ENCODE data around the gene GAREM1. TPM values are rescaled to one million over a fixed set of nuclear protein-coding genes. Genes with fewer than 3 reads are reported as not detected.

The GAREM1 gene
- total RNA-seq, 1 experiment from 2014 or later: 10.2 TPM

DNA sequence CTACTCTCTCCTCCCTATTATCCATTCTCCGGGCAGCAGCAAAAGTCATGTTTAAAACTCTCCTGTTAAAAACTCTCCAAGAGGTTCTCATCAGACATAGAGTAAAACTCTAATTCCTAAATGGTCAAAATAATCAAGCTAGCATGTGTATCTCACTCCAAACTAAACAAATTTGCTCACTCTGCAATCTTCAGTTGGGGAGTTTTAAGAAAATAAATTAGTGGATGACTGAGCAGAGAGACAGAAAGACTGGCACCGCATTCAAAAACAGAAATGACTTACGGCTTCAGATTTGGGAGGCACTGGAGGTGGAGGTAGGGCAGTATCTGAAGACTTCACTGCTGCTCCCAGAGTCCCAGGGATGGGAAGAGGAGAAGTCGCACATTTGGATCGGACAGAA is 183.9 kb downstream of the GAREM1 start:
- CTCF ChIA-PET: no interaction called here
- H3K79me2 ChIP-seq (ENCODE audit: low read depth): no peaks in the 10 kb centered on the region
- BruUV-seq (replicated peaks): no TSS peak
- POLR2A ChIA-PET (ENCODE audit: unreplicated experiment): no interaction called here
- no peak for TF ChIP-seq EZH2 (IDR thresholded peaks at IDR 0.05; ENCODE audit: low read depth)
- TF ChIP-seq, protein P1, sequence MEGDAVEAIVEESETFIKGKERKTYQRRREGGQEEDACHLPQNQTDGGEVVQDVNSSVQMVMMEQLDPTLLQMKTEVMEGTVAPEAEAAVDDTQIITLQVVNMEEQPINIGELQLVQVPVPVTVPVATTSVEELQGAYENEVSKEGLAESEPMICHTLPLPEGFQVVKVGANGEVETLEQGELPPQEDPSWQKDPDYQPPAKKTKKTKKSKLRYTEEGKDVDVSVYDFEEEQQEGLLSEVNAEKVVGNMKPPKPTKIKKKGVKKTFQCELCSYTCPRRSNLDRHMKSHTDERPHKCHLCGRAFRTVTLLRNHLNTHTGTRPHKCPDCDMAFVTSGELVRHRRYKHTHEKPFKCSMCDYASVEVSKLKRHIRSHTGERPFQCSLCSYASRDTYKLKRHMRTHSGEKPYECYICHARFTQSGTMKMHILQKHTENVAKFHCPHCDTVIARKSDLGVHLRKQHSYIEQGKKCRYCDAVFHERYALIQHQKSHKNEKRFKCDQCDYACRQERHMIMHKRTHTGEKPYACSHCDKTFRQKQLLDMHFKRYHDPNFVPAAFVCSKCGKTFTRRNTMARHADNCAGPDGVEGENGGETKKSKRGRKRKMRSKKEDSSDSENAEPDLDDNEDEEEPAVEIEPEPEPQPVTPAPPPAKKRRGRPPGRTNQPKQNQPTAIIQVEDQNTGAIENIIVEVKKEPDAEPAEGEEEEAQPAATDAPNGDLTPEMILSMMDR (conservative IDR thresholded peaks at IDR 0.05): no peak
- H3K27ac ChIP-seq: no peak overlapping the region
- no peaks in the 10 kb centered on the region for H3K4me1 ChIP-seq (replicated peaks; ENCODE audit: insufficient read depth)
- H3K4me2 ChIP-seq: no peak overlapping the region
- no peaks in the 10 kb centered on the region for H4K20me1 ChIP-seq (ENCODE audit: insufficient read depth)
- no peak overlapping the region for H2AFZ ChIP-seq
- H3K9me2 ChIP-seq (ENCODE audit: insufficient read depth): no peaks in the 10 kb centered on the region
- H3K36me3 ChIP-seq (ENCODE audit: low read depth): no peaks in the 10 kb centered on the region
- H3F3A ChIP-seq (ENCODE audit: insufficient read depth, low read depth): no peaks in the 10 kb centered on the region
- intact Hi-C loops (cut with micrococcal nuclease; ENCODE audit: unreplicated experiment): no loop called here
- H3K4me3 ChIP-seq: no peak overlapping the region
- no peaks in the 10 kb centered on the region for H3K9me3 ChIP-seq (ENCODE audit: insufficient read depth, low read depth)
- DNase-seq: no peak
- no peaks in the 10 kb centered on the region for H3K27me3 ChIP-seq (ENCODE audit: insufficient read depth, low read depth)

DNA sequence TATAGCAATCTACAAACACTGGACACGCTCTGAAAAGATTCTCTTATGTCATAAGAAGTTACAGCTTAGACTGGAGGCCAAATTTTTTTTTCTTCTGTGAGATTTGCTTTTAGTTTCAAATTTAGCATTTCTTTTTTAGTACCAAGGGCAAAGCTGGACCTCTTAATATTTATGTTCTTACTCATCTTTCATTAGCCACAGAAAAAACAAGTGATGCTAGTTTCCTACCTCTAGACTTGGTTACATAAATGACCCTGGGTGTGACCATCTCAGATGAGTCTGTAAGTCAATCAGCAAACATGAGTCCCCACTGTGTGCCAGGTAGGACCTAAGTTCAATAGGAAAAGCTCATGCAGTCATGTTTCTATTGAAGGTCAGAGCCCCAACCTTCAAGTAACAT is 186.4 kb downstream of the GAREM1 start:
- Histone ChIP-seq H3K4me2 (no peak overlapping the region), H4K20me1 (ENCODE audit: insufficient read depth) (no peaks in the 10 kb centered on the region), H3F3A (ENCODE audit: insufficient read depth, low read depth) (no peaks in the 10 kb centered on the region), H3K79me2 (ENCODE audit: low read depth) (no peaks in the 10 kb centered on the region), H3K9me3 (ENCODE audit: insufficient read depth, low read depth) (no peaks in the 10 kb centered on the region), H3K4me1 (replicated peaks; ENCODE audit: insufficient read depth) (no peaks in the 10 kb centered on the region), H3K27ac (no peak overlapping the region), H3K9me2 (ENCODE audit: insufficient read depth) (no peaks in the 10 kb centered on the region), H2AFZ (no peak overlapping the region), H3K36me3 (ENCODE audit: low read depth) (no peaks in the 10 kb centered on the region), H3K27me3 (ENCODE audit: insufficient read depth, low read depth) (no peaks in the 10 kb centered on the region), H3K4me3 (no peak overlapping the region)
- intact Hi-C loops (cut with micrococcal nuclease; ENCODE audit: unreplicated experiment): no loop called here
- no TSS peak for BruUV-seq (replicated peaks)
- CTCF ChIA-PET: interaction anchor here (0.6 kb wide), 1 partner anchor 406 kb away, joined by 3 read pairs; no protein-coding TSS in a partner anchor
- DNase-seq: no peak
- no peak for TF ChIP-seq EZH2 (IDR thresholded peaks at IDR 0.05; ENCODE audit: low read depth)
- TF ChIP-seq, protein P1 (conservative IDR thresholded peaks at IDR 0.05): no peak
- POLR2A ChIA-PET (ENCODE audit: unreplicated experiment): no interaction called here

DNA sequence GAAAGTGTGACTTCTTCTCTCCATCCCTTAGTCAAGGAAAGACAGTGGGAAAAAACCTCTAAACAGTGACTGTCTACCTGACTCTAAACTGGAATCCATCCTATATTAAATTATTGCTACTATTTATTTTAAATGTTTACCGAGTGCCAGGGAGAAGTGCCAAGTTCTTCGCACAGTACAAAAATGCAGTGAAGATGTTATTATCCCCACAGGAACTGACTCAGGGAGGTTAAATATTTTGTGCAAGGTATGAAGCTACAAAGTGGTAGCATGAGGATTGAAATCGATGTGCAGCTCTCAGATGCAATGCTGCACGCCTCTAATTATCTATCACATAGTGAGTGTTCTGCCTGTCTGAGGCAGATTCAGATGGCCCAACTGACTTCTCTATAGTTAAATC is 189.8 kb downstream of the GAREM1 start:
- H3K4me2 ChIP-seq: no peak overlapping the region
- H4K20me1 ChIP-seq (ENCODE audit: insufficient read depth): no peaks in the 10 kb centered on the region
- no peaks in the 10 kb centered on the region for H3K9me3 ChIP-seq (ENCODE audit: insufficient read depth, low read depth)
- H3K36me3 ChIP-seq (ENCODE audit: low read depth): no peaks in the 10 kb centered on the region
- no peak overlapping the region for H3K27ac ChIP-seq
- ChIA-PET POLR2A (ENCODE audit: unreplicated experiment) (no interaction called here), CTCF (no interaction called here)
- no peak overlapping the region for H3K4me3 ChIP-seq
- H3K79me2 ChIP-seq (ENCODE audit: low read depth): no peaks in the 10 kb centered on the region
- H3F3A ChIP-seq (ENCODE audit: insufficient read depth, low read depth): no peaks in the 10 kb centered on the region
- TF ChIP-seq, protein P1 (conservative IDR thresholded peaks at IDR 0.05): no peak
- TF ChIP-seq EZH2 (IDR thresholded peaks at IDR 0.05; ENCODE audit: low read depth): no peak
- no peak for DNase-seq
- H3K27me3 ChIP-seq (ENCODE audit: insufficient read depth, low read depth): no peaks in the 10 kb centered on the region
- H3K4me1 ChIP-seq (replicated peaks; ENCODE audit: insufficient read depth): no peaks in the 10 kb centered on the region
- H3K9me2 ChIP-seq (ENCODE audit: insufficient read depth): no peaks in the 10 kb centered on the region
- H2AFZ ChIP-seq: no peak overlapping the region
- intact Hi-C loops (cut with micrococcal nuclease; ENCODE audit: unreplicated experiment): no loop called here
- BruUV-seq (replicated peaks): no TSS peak

Data from PC-9 (cell line).